Tibial nerve (tissue), 4 donors: ENCODE results near the gene OCIAD2.

Source experiments
- EP300 ChIP-seq, 2 donors: sonication (generic); formaldehyde crosslinking; IDR thresholded peaks; one replicate each; pipeline ENCODE4 v1.6.1; 2017; ENCODE audit warnings: antibody characterized with exemption in 2 of 2, mild to moderate bottlenecking in 1 of 2
- POLR2A ChIP-seq, 2 donors: fragments of 450-650 bp; IDR thresholded peaks; one replicate each; pipeline ENCODE4 v1.6.1; 2017; ENCODE audit warnings: antibody characterized with exemption in 2 of 2, mild to moderate bottlenecking in 2 of 2, moderate library complexity in 2 of 2
- TF ChIP-seq, protein P1 (sequence below), 5 experiments: fragments of 200-600 bp in 3 of 5; fragments of 450-650 bp in 2 of 5; sonication (generic) in 3 of 5; IDR thresholded peaks; one replicate each; pipeline ENCODE4 v1.5.1; 2016 to 2019; ENCODE audit warnings: antibody characterized with exemption in 5 of 5, mild to moderate bottlenecking in 3 of 5, moderate library complexity in 2 of 5

DNA sequence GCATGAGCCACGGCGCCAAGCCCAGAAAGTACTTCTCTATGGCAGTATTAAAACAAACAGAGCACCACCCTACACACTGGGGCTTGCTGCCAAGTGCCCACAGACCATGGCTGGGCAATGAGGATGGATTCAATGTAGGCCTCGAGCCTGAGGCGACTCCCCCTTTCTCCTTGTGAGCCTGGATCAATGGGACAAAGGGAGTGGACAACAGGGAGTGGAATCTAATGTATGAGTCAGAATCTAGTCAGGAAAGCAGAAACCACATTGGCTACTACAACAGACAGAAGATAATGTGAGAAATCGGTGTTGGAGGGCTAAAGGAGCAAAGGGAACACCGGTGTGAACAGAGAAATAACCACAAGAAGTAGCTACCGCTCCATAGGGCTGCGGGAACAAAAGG lies 37.7 kb upstream of the OCIAD2 start:
- TF ChIP-seq, protein P1, sequence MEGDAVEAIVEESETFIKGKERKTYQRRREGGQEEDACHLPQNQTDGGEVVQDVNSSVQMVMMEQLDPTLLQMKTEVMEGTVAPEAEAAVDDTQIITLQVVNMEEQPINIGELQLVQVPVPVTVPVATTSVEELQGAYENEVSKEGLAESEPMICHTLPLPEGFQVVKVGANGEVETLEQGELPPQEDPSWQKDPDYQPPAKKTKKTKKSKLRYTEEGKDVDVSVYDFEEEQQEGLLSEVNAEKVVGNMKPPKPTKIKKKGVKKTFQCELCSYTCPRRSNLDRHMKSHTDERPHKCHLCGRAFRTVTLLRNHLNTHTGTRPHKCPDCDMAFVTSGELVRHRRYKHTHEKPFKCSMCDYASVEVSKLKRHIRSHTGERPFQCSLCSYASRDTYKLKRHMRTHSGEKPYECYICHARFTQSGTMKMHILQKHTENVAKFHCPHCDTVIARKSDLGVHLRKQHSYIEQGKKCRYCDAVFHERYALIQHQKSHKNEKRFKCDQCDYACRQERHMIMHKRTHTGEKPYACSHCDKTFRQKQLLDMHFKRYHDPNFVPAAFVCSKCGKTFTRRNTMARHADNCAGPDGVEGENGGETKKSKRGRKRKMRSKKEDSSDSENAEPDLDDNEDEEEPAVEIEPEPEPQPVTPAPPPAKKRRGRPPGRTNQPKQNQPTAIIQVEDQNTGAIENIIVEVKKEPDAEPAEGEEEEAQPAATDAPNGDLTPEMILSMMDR (IDR thresholded peaks at IDR 0.05), result no peak
- TF ChIP-seq EP300 (IDR thresholded peaks at IDR 0.05) (no peak), POLR2A (IDR thresholded peaks at IDR 0.05) (no peak)
